Epidermal melanocyte (primary cell): ENCODE results near the gene TESK2.

Experiments used
- DNase-seq: peaks from one replicate; pipeline ENCODE4 v3.0.0; 2011; ENCODE audit warnings: low spot score; ENCODE audit not compliant: insufficient read length

Gene TESK2

DNA sequence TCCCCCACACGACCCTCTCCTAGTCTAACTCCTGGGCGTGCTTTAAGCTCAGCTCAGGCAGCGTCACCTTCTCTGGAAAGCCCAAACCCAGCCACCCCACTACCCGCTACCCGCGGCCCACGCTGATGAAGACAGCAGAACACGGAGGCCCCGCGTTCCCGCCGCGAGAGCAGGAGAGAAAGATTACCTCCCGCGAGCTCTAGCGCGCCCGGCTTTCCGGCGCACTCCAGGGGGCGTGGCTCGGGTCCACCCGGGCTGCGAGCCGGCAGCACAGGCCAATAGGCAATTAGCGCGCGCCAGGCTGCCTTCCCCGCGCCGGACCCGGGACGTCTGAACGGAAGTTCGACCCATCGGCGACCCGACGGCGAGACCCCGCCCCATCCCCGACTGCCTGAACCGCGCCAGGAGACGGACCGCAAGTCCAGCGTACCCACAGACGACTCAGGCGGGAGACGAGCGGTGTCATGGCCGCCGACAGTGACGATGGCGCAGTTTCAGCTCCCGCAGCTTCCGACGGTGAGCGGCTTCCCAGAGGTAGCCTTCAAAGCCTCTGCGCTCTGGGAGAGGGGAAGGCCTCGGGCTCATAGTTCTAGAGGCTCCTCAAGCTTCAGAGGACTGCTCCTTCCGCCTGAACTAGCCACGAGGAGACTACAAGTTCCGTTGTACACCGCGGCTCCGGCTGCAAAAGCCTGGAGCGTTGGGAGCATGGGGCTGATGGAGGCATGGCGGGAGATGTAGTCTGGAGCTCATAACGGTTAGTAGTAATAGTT lies 151.0 kb downstream of the TESK2 start, which contains the start of the genes MUTYH and TOE1:
Gene MUTYH (minus strand): TSS at position 652 of the 770 bp plus-strand sequence. CDS start 5,935 bp downstream, outside the sequence.
Gene TOE1 (plus strand): TSS at position 382 of the 770 bp plus-strand sequence. CDS start 83 bp downstream, at position 465.
- DNase-seq, result peak; percentile 85

DNA sequence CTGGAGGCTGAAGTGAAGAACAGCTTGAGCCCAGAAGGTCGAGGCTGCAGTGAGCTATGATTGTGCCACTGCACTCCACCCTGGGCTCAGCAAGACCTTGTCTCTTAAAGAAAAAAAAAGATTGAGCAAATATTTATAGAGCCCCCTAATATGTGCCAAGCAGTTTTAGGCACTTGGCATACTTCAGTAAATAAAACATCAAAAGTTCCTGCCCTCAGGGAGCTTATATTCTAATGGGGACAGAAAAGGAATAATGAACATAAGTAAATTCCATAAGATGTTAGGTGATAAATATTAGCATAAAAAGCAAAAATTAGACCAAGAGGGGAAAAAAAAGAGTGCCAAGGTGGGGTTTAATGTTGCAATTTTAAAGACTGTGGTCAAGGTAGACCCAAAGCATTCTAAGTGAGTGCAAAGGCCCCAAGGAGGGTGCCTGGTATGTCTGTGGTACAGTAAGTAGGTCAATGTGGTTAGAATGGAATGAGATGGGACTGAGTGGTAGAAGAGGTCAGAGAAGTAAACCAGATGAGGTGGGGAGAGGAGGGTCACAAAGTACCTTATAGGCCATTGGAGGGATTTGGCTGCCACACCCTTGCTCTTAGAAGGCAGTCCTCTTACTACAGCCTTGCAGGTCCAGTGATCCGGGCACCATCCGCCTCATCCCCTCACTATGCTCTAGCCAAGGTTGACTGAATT lies 153.2 kb downstream of the TESK2 start:
- no peak for DNase-seq

GRCh38 chr1:45335855-45336324 lies 155.1 kb downstream of the TESK2 start:
- DNase-seq, result no peak

DNA sequence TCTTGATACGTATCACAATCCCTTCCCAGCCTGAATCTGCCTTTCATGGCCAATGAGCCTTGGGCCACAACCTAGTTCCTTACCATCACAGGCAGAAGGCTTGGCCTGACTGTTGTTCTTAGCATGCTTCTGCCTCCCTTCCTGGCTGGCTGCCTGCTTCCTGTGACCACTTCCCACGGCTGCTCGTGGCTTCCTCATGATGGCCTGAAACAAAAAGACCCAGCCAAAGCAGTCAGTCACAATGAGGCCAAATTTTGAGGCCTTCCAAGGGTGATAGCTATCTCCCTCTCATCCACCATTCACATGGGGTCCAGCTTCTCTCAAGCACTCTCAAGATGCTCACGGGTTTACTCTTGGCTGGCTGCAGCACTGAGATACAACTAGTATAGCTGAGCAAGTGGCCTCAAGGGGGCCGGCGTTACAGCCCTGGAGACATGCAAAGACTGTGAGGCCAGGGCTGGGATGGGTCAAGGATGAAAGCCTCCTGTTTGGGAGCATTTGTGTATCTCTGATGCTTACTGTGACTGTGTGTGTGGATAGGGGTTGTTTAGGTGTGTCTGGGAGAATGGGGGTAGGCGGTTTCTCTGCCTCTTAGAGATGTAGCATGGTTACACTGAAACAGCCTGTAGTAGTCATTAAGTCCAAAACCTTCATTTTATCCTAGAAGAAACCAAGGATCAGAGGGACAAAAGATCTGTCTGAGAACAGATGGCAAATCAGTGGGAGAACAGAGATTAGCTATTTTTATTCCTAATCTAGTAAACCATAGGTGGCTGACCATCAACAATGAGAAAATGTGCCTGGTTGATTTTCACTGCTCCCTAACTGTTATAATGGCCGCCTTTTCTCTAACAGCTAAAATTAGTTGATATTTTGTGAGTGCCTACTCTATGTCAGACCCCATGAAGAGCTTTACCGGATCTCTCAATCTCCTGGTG lies 156.4 kb downstream of the TESK2 start:
- DNase-seq, result peak; percentile 27

DNA sequence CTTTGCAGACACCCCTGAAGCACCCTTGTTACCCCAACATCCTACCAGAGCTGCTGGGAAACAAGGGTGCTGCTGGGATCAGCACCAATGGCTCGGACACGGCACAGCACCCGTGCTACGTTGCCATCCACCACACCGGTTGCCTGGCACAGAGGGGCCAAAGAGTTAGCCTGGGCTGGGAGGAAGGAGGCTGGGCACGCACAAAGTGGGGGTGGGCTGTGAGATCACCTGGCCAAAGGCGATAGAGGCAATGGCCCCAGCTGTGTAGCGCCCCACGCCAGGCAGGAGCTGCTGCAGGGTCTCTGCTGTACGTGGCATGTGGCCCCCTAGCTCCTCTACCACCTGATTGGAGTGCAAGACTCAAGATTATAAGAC lies 158.6 kb downstream of the TESK2 start:
- no peak for DNase-seq

DNA sequence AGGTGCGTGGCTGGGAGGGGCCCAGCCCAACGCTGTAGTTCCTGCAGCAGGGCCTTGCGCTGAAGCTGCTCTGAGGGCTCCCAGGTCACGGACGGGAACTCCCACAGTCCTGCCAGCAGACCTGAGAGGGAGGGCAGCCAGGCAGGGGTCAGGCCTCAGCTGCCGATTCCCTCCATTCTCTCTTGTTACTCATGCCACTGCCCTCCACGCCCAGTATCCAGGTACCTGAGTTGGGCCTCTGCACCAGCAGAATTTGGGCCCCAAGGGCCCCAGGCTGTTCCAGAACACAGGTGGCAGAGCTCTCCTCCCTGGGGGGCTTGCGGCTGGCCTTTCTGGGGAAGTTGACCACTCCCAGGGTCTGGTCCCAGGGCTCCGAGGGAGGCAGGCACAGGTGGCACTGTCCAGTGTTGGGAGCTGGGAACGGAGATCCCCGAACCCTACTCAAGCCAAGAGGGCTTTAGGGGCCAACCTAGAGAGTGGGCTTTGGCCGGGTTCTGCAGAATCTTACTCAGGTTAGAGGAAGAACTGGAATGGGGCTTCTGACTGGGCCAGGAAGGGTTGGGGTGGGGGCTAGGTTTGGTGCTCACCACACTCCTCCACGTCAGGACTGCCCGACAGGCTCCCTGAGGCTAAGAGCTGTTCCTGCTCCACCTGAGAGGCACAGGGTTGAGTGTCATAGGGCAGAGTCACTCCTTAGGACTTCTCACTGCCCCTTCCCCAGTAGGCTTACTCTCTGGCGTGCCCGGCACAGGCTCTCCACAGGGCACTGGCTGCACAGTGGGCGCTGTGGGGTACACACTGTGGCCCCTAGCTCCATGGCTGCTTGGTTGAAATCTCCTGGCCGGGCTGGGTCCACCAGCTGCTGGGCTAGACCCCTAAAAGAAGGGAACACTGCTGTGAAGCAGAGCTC lies 159.3 kb downstream of the TESK2 start:
- DNase-seq, result no peak

- no peak for DNase-seq
Measured at GRCh38 chr1:45329445-45329844, 161.5 kb downstream of the TESK2 start.

DNA sequence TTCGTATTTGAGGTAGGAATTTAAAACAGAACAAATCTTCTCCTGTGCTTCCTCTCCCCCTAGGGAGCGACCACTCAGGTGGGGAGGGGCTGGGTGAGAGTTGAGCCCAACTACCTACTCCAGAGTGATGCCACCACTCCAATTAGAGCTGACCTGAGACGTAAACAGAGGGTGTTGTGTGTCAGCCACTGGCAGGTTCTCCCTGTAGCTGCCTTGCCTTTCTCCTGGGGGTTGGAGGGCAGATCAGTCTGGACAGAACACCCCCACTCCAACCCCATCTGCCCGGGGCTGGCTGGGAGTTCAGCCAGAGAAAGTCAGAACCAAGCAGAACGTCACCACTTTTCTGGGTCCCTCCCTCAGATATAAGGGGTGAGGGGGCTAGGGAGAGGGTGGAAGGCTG lies 162.3 kb downstream of the TESK2 start:
- DNase-seq, result no peak

DNA sequence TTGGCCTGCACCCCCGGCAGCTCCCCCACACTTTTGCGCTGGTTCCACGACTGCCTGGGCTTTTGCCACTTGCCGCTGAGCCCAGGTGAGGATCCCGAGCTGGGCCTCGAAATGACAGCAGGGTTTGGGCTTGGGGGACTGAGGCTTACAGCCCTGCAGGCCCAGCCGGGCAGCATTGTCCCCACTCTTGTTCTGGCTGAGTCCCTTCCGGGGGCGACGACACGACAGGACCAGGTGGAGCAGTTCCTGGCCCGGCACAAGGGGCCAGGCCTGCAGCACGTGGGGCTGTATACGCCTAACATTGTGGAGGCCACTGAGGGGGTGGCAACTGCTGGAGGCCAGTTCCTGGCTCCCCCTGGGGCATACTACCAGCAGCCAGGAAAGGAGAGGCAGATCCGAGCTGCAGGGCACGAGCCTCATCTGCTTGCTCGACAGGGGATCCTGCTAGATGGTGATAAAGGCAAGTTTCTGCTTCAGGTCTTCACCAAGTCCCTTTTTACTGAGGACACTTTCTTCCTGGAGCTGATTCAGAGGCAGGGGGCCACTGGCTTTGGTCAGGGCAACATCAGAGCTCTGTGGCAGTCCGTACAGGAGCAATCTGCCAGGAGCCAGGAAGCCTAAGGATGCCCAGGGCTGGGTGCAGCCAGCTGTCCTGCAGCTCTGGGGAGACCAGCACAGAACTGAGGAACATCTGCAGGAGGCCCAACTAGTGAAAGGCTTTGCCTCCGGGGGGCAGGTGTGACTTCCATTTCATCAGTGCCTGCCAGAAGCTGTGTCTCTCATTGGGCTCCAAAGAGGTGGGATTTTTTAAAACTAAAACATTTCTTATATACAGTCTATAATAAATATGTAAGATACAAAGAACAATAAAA lies 163.1 kb downstream of the TESK2 start:
- DNase-seq, result no peak

DNA sequence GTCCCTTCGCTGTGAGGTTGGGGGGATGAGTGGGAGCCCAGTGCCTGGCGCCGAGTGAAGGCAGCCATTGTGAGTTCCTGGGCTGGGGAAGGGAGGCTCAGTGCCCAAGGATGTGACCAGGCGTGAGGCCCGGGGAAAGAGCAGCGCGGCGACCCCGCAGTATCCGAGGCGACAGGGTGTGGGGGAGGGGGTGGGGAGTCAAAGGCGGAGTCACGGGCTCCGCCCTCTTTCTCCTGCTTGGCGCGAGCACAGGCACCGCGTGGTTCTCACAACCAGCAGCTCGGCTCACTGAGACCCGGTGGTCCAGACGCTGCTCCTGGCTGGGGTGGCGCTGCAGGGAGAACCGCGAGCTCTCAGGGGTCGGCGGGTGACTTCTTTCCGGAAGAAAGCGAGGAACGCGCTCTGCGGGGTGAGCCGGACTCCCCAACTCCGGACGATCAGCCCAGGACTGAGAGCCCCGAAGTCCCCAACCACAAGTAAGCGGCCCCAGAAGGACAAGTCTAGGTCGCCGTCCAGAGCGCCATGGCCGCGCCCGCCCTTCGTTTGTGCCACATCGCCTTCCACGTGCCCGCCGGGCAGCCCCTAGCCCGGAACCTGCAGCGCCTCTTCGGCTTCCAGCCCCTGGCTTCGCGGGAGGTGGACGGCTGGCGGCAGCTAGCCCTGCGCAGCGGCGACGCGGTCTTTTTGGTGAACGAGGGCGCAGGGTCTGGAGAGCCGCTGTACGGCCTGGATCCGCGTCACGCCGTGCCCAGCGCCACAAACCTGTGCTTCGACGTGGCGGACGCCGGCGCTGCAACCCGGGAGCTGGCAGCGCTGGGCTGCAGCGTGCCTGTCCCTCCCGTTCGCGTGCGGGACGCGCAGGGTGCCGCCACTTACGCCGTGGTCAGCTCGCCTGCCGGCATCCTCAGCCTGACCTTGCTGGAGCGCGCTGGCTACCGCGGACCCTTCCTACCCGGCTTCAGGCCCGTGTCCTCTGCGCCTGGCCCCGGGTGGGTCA lies 164.0 kb downstream of the TESK2 start, which contains the start of gene HPDL:
Gene HPDL (plus strand): TSS at position 269 of the 997 bp plus-strand sequence. CDS start 254 bp downstream, at position 523.
- peak; percentile 74 for DNase-seq

- no peak for DNase-seq
Measured at GRCh38 chr1:45325851-45326506, 165.0 kb downstream of the TESK2 start.

- no peak for DNase-seq
Measured at GRCh38 chr1:45322486-45323040, 168.4 kb downstream of the TESK2 start.

DNA sequence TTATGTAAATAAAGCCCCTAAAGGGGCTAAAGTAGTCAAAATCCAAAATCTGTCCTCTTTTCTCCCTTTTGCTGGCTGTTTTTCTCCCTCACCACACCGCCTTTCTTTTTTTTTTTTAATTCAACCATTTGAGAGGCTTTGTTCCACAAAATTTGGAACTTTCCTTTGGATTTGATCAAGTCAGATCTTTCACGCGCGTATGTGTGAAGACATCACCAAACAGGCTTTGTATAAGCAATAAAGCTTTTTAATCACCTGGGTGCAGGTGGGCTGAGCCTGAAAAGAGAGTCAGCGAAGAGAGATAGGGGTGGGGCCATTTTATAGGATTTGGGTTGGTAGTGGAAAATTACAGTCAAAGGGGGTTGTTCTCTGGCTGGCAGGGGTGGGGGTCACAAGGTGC lies 169.5 kb downstream of the TESK2 start:
- DNase-seq, result no peak

GRCh38 chr1:45319761-45320160 lies 171.2 kb downstream of the TESK2 start:
- DNase-seq, result no peak

DNA sequence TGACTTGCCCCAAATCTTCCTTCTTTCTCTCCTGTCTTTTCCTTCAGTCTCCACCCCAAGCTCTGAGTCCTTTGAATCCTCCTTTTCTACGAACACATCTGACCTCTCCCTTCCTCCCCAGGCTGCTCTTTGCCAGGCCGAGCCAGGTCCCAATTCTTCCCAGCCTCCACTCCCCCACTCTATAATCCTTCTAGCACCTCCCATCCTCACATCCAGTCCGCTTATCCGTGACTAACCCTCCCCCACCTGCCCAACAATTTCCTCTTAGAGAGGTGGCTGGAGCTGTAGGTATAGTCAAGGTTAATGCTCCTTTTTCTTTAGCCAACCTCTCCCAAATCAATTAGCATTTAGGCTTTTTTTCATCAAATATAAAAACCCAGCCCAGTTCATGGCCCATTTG lies 173.8 kb downstream of the TESK2 start:
- DNase-seq, result no peak

GRCh38 chr1:45314266-45314665 lies 176.7 kb downstream of the TESK2 start:
- DNase-seq, result no peak

DNA sequence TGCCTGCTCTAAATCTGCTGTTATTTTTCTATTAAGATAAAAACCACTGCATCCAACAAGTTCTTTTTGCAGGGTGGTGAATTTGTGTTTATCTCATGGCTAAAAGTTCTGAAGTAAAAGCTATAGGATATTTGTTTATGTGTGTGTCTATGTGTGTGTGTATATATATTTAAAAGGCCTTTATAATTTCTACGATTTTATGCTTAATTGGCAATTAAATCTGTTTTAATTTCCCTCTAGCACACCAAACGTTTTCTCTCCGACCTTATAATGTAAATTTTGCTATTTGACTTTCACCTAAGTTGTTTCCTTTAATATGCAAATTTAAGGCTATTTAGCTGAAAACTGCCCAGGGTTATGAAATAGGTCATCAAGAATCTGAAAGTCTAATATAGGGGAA lies 184.1 kb downstream of the TESK2 start:
- DNase-seq, result no peak
